ENCODE data around the gene RNU7-1. TPM values are rescaled to one million over a fixed set of nuclear protein-coding genes. Genes with fewer than 3 reads are reported as not detected.

Gene RNU7-1
- total RNA-seq, 6 donors from 2014 or later: not detected

DNA sequence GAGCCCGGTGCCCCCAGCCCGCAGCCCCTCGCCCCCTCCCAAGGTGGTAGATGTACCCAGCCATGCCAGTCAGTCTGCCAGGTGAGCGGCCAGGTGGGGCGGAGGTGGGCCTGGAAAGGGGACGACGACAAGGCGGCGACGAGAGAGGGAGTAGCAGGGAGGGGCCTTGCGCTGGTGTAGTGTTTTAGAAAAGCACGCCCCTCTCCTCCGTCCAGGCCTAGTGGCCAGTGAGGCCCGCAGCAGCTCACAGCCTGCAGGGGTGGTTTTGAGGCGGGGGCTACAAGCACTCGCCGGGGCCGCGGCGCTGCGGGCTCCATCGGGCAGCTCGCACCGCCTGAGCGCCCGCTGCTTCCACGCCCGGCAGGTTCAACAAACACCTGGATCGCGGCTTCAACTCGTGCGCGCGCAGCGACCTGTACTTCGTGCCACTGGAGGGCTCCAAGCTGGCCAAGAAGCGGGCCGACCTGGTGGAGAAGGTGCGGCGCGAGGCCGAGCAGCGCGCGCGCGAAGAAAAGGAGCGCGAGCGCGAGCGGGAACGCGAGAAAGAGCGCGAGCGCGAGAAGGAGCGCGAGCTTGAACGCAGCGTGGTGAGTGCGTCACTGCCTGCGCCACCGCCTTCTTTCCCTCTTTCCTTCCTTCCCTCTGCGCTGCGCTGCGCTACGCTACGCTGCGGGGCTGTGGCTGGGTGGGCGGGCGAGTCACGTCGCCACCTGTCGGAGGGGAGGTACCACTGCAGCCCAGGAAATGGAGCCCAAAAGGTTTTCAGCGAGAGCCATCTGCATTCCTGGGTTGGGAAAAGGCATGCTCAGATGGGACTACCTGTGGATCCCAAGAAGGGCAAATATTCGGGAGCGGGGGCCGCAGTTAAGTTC, 5.9 kb upstream of the RNU7-1 start:
- TF ChIP-seq POLR2AphosphoS5 (IDR thresholded peaks at IDR 0.05) (peak; percentile 97), POLR2A (IDR thresholded peaks at IDR 0.05) (peak; percentile 13 to 90 (median 62)), EP300 (IDR thresholded peaks at IDR 0.05) (peak in 1 of 4 donors; percentile 60)
- TF ChIP-seq, protein P1, sequence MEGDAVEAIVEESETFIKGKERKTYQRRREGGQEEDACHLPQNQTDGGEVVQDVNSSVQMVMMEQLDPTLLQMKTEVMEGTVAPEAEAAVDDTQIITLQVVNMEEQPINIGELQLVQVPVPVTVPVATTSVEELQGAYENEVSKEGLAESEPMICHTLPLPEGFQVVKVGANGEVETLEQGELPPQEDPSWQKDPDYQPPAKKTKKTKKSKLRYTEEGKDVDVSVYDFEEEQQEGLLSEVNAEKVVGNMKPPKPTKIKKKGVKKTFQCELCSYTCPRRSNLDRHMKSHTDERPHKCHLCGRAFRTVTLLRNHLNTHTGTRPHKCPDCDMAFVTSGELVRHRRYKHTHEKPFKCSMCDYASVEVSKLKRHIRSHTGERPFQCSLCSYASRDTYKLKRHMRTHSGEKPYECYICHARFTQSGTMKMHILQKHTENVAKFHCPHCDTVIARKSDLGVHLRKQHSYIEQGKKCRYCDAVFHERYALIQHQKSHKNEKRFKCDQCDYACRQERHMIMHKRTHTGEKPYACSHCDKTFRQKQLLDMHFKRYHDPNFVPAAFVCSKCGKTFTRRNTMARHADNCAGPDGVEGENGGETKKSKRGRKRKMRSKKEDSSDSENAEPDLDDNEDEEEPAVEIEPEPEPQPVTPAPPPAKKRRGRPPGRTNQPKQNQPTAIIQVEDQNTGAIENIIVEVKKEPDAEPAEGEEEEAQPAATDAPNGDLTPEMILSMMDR (IDR thresholded peaks at IDR 0.05): peak; percentile 96 to 99 (median 97)
- Histone ChIP-seq H3K4me3 (peak overlapping the region; percentile 53 to 76 (median 67)), H3K36me3 (peaks cover 9 to 68% (median 40%) of the 10 kb centered on the region in 4 donors), H3K4me1 (peaks cover 48 to 57% (median 52%) of the 10 kb centered on the region in 4 donors), H3K27ac (peak overlapping the region; percentile 82 to 96 (median 93)), H3K27me3 (no peaks in the 10 kb centered on the region), H3K9me3 (no peaks in the 10 kb centered on the region)
- peak; percentile 94 to 96 for DNase-seq
- ATAC-seq (ENCODE audit: low FRiP score in 2 of 2): peak; percentile 97
- WGBS, 2 donors: 1 to 2% methylated on average over 41 to 73 of the region's 80 CpGs

DNA sequence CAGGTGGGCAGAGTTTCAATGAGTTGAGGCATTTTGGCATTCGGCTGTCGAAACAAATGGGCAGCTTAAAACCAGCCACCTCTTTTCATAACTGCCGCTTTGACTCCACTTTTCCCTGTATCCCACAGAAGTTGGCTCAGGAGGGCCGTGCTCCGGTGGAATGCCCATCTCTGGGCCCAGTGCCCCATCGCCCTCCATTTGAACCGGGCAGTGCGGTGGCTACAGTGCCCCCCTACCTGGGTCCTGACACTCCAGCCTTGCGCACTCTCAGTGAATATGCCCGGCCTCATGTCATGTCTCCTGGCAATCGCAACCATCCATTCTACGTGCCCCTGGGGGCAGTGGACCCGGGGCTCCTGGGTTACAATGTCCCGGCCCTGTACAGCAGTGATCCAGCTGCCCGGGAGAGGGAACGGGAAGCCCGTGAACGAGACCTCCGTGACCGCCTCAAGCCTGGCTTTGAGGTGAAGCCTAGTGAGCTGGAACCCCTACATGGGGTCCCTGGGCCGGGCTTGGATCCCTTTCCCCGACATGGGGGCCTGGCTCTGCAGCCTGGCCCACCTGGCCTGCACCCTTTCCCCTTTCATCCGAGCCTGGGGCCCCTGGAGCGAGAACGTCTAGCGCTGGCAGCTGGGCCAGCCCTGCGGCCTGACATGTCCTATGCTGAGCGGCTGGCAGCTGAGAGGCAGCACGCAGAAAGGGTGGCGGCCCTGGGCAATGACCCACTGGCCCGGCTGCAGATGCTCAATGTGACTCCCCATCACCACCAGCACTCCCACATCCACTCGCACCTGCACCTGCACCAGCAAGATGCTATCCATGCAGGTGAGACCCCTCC, 5.0 kb upstream of the RNU7-1 start:
- peak in 1 of 2 donors; percentile 86 for DNase-seq
- no peak for ATAC-seq (ENCODE audit: low FRiP score in 2 of 2)

DNA sequence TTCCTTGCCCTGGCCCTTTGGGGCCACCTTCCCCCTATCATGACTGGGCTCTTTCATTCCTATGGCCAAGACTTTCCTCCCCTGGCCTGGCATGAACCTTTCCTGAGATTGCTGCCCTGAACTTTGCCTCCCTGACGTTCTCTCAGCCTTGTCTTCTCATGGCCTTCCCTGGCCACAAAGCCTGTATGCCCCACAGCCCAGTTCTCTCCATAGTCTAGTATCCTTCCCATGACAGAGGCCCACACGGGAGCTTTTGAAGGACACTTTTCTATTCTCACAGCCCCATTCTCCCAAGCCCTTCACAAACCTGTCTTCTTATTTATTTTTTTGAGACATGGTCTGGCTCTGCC, 4.5 kb upstream of the RNU7-1 start:
- ATAC-seq (ENCODE audit: low FRiP score in 2 of 2) (no peak), DNase-seq (no peak)
- peaks cover 40 to 57% (median 47%) of the 10 kb centered on the region in 4 donors for H3K4me1 ChIP-seq
- peaks cover 4 to 61% (median 34%) of the 10 kb centered on the region in 4 donors for H3K36me3 ChIP-seq
- no peak overlapping the region for H3K4me3 ChIP-seq
- no peaks in the 10 kb centered on the region for H3K9me3 ChIP-seq
- TF ChIP-seq POLR2AphosphoS5 (IDR thresholded peaks at IDR 0.05) (no peak), EP300 (IDR thresholded peaks at IDR 0.05) (no peak), POLR2A (IDR thresholded peaks at IDR 0.05) (no peak)
- TF ChIP-seq, protein P1 (IDR thresholded peaks at IDR 0.05): no peak
- WGBS, 2 donors: 65 to 69% methylated on average over 2 of the region's 2 CpGs
- no peaks in the 10 kb centered on the region for H3K27me3 ChIP-seq
- peak overlapping the region in 2 of 4 donors; percentile 94 to 96 for H3K27ac ChIP-seq

More for the DNA sequence above, 5.0 kb upstream of the RNU7-1 start:
- Histone ChIP-seq H3K27me3 (no peaks in the 10 kb centered on the region), H3K36me3 (peaks cover 9 to 67% (median 40%) of the 10 kb centered on the region in 4 donors), H3K27ac (peak overlapping the region; percentile 82 to 96 (median 93)), H3K9me3 (no peaks in the 10 kb centered on the region), H3K4me1 (peaks cover 46 to 58% (median 52%) of the 10 kb centered on the region in 4 donors), H3K4me3 (peak overlapping the region in 3 of 4 donors; percentile 53 to 76 (median 64))
- no peak for TF ChIP-seq POLR2A (IDR thresholded peaks at IDR 0.05)
- TF ChIP-seq, protein P1 (IDR thresholded peaks at IDR 0.05): peak in 1 of 6 experiments; percentile 9
- 80 to 83% methylated on average over 16 to 32 of the region's 32 CpGs for WGBS, 2 donors

DNA sequence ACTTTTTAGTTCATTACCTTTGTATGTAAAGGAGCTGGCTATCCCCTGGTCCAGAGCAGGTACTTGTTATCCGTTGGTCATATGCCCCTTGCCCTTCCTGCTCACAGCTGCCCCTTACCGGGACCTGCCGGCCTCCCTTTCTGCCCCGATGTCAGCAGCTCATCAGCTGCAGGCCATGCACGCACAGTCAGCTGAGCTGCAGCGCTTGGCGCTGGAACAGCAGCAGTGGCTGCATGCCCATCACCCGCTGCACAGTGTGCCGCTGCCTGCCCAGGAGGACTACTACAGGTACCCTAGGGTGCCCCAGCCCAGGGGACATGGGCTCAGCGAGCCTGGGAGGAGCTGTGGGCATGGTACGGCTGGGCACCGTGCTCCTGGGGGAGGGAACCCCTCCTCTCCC, 2.3 kb upstream of the RNU7-1 start:
- 93 to 99% methylated on average over 7 to 12 of the region's 12 CpGs for WGBS, 2 donors
- Histone ChIP-seq H3K9me3 (no peaks in the 10 kb centered on the region), H3K27ac (peak overlapping the region in 2 of 4 donors; percentile 32 to 40), H3K27me3 (no peaks in the 10 kb centered on the region), H3K36me3 (peaks cover 0 to 51% (median 15%) of the 10 kb centered on the region in 4 donors), H3K4me3 (no peak overlapping the region), H3K4me1 (peaks cover 40 to 60% (median 49%) of the 10 kb centered on the region in 4 donors)
- peak in 1 of 2 donors; percentile 81 for DNase-seq
- no peak for ATAC-seq (ENCODE audit: low FRiP score in 2 of 2)
- TF ChIP-seq EP300 (IDR thresholded peaks at IDR 0.05) (no peak), POLR2A (IDR thresholded peaks at IDR 0.05) (no peak), POLR2AphosphoS5 (IDR thresholded peaks at IDR 0.05) (no peak)
- TF ChIP-seq, protein P1 (IDR thresholded peaks at IDR 0.05): no peak

All from upper lobe of left lung (tissue), 6 donors.